HG03521 (cell line): ENCODE measurements around the gene SERPINC1.
"Not testable (repeated sequence)": the region's sequence is repeated elsewhere in the genome, so short reads cannot be mapped to it uniquely, and the experiment has no call there.

Experiments
- ATAC-seq: cut with Tn5 transposase; IDR thresholded peaks from one replicate; pipeline ENCODE4 v1.9.1; 2021; ENCODE audit warnings: mild to moderate bottlenecking, moderate library complexity; ENCODE audit not compliant: unreplicated experiment

Gene SERPINC1

DNA sequence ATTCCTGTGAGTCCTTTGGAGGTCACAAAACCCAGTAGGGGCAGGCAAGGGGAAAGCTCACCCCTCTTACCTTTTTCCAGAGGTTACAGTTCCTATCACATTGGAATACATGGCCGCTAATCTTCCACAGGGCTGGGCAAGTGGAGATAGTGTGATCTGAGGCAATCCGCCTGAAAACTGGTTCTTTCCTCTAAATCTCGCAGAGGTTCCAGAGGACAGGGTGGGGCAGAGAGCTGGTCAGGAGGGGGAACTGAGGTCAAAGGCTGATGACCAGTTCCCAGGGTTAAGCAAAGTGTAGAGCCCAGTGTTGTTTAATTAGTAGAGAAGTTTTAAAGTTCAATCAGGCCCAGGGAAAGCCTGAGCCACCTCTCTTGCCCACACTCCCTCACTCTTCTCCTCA is at the start of gene SERPINC1:
SERPINC1 (minus strand) TSS at position 179 of the 400 bp plus-strand sequence; CDS start at position 111, 68 bp downstream.
- no peak for ATAC-seq

DNA sequence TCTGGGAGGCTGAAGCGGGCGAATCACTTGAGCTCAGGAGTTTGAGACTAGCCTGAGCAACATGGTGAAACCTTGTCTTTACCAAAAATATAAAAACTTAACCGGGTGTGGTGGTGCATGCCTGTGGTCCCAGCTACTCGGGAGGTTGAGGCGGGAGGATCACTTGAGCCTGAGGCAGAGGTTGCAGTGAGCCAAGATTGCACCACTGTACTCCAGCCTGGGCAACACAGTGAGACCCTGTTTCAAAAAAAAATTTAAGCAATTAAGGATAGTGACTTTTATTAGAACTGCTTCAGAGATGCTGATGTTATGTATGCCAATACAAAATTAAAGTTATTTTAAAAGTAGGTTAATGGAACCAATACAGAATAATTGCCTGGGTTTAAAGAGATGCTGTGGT is 48.8 kb upstream of the SERPINC1 start:
- ATAC-seq: not testable (repeated sequence)

DNA sequence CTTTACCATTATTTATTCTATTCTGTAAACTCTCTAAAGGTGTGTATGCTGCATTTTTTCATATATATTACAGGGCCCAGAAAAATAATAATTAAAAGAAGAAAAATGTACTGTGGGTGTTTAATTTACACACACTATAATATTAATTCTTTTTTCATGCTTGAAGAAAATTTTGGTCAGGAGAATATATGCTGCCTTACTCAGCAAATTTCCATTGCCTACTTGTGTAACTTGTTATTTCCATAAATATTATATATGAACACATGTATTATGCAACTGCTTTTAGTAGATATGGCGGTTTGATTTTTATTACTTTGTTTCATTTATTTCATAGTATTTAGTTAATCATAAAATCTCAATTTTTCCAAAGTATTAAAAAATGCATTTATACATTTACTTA is 46.4 kb upstream of the SERPINC1 start:
- no peak for ATAC-seq

DNA sequence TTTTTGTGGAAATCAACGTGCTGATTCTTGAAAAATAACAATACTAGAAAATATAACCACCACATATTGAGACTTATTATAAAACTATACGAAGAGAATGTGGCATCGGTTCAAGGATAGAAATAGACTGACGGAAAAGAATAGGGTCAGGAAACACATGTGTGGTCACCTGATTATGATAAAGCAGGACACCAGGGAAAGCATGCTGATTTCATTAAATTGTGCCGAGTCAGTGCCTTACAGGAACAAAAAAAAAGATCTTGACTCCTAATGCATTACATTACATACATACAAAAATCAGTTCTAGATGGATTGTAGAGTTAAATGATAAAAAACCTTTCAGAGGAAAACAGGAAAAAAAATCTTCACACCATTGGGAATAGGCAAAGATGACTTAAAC is 43.5 kb upstream of the SERPINC1 start:
- ATAC-seq: no peak

DNA sequence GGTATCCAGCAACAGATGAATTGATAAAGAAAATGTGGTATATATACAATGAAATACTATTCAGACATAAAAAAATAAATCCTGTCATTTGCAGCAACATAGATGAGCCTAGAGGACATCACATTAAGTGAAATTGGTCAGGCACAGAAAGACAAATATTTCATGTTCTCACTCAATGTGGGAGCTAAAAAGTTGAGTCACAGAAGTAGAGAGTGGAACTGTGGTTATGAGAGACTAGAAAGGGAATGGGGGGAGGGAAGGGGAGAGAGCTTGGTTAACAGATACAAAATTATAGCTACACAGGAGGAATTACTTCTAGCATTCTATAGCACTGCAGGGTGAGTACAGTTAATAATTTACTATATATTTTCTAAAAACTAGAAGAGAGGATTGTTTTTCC is 37.1 kb upstream of the SERPINC1 start:
- ATAC-seq: no peak

DNA sequence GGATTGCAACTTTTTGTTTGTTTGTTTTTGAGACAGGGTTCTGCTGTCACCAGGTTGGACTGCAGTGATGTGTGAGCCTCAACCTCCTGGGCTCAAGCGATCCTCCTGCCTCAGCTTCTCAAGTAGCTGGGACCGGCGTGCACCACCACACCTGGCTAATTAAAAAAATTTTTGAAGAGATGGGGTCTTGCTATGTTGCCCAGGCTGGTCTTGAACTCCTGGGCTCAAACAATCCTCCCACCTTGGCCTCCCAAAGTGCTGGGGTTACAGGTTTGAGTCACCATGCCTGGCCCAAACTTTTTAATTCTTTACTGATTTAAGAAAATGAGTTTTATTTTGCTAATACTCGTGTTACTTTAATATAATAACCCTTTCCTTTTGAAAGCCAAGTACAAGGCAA is 31.5 kb upstream of the SERPINC1 start:
- no peak for ATAC-seq

DNA sequence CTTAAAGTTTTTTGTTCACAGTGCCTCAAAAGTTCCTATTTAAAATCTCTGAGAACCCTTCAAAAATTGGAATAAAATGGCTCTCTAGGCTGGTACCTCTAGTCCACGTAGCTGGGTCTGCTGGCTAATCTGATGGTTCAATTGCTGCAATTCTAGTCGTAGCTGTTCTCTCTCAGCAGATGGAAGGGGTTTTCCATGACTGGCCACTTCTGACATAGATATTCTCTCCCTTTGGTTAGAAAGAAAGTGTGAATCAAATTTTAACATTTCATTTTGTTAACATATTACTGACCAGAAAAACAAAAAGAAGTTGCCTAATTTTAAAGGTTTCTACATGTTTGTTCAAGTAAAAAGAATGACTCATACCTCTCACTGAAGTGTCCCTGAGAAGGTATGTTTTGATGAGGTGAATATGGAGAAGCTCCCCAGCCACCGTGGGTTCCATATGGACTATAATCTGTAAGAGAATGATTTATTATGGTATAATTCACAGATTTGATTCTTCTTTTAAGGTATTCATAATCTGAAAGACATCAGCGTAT is 29.3 kb upstream of the SERPINC1 start:
- ATAC-seq: no peak

DNA sequence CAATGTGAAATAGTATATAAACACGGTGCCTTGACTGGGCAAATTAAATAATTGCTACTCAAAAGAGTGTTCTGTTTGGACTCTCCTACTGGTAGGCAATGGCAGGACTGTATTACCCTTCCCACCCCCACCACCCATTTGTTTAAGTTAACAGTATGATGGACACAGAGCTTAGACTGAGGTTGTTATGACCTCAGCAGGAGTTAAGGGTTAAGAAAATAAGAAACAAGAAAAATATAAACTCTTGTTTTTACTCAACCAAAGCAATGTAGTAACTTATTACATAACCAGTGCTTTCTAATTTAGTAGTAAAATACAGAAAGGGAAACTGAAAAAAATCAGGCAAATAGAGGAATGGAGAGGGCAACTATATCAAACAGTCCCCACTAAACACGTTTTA is 19.9 kb upstream of the SERPINC1 start:
- no peak for ATAC-seq

DNA sequence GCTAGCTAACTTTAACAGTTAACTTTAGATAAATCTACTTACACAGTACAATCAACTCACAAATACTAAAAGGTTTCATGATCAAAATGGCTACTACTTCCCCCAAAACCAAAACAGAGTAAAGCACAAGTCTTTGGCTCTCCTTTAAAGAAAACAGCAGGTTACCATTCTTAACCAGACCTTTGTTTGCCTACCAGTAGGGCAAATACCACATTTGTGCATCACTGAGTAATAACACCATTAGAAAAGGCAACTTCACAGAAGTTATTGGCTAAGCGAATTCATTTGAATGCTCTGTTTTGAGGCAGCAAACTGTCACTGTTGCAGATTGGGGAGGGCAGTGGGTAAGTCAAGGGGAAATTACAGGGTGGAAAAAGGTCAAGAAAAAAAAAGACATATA is 17.3 kb upstream of the SERPINC1 start:
- no peak for ATAC-seq

DNA sequence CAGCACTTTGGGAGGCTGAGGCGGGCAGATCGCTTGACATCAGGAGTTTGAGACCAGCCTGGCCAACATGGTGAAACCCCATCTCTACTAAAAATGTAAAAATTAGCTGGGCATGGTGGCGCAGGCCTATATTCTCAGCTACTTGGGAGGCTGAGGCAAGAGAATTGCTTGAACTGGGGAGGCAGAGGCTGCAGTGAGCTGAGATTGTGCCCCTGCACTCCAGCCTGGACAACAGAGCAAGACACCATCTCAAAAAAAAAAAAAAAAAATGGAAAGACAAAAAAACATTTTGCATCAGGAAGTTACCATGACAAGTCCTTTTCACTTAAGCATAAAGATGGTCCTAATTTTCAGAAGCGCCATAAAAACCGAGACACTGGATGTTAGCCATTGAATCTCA is 13.4 kb upstream of the SERPINC1 start:
- not testable (repeated sequence) for ATAC-seq

DNA sequence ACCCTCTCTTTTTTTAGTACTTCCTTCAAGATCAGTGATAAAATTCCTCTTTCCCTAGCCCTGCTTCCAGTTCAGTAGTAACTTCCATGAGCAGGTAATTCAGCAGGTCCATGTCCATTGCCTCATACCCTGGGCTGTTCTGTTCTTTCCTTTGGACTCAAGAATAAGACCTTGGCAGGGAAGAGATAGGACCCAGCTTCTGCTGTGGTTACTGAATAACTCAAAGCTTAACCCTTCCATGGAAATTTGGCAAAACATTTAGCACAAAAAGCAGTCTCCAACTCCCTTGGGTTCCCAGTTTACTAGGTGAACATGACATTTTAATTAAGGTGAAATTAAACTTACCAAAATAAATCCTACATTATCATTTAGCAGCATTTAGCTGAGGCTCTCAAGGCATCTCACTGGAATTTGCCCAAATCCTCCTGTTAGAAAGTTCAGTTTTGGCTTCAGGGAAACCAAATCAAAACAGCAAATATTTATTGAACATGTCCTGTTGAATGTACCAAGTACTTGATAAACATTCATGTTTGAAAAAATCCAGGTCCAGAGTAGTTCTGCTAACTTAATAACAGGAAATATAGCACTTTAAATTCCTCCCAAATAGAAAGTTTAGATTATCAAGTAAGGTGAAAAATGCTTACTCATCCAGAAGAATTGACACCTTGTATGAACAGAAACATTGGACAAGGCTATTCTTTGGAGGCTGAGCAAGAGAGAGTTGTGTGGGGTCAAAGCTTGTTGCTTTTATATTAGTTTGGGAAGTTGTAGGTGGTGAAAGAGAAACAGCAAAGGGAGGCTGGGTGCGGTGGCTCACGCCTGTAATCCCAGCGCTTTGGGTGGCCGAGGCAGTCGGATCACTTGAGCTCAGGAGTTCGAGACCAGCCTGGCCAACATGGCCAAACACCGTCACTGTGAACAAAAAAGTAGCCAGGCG is 8.4 kb upstream of the SERPINC1 start:
- ATAC-seq: no peak

DNA sequence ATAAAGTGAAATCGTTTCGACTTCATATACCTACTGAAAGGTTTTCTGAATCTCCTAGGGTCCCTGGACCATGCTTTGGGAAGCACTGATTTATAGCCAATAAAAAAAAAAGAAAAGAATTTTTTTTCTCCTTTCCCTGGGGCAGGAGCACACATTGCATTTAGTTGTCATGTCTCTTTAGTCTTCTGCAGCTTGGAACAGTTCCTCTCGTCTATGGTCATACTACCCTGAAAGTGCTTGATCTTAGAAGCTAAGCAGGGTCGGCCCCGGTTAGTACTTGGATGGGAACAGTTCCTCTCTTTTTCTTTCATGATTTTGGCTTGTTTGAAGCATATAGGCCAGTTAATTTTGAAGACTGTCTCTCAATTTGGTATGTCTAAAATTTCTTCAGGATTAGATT is 3.7 kb upstream of the SERPINC1 start:
- ATAC-seq: no peak

DNA sequence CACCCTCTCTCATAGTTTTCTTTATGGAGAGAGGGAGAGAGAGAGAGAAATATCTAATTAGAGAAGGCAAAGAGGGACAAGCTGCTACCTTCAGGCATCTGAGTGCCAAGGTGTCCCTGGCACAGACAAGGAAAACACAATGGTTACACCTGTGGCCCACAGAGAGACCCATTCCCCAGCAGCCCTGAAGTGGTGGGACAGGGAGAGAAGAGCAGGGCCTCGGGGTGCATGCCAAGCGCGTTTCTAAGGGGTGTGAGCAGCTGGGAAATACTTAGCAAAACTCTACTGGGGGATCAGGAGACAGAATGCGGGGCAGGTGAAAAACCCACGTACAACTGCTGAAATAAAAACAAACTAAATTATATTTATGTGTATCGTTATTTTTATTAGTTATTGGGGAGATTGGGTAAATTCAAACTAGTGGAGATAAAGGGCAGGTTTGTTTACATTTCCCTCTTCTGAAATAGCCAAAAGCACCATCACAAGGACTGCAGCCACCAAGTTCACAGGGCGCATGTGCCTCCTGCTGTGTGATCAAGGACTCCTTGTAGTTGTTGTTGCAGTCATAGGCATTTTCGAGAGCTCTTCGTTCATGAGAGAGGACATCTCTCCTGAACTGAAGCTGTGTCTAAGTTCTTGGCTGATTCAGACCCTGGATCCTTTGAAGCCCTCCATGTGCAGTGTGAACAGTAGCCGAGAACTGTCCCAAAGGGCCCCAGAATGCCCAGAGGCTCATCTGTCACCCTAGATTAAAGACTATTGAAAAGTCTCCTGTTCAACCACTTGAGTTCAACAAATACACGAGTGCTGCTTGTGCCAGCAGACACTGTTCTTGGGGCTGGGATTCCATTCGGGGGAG is 737 bp upstream of the SERPINC1 start:
- no peak for ATAC-seq

DNA sequence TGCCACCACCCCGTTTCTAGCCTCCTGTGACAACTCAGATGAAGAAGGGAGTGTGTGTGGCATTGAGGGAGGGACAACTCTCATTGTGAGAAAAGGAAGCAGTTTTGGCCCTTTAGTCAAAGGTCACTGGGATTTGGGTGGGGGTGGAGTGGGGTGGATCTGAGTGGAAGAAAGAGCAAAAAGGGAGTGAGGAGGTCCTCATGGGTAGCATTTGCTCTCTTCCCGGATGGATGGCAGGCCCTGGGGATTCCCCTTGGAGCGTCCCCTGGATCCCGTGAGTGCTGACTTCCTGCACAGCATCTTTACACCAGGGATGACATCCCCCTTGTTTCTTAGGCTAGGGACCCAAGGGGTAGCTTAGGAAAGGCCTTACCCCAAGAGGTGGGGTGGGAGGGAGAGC is 460 bp downstream of the SERPINC1 start:
- no peak for ATAC-seq

DNA sequence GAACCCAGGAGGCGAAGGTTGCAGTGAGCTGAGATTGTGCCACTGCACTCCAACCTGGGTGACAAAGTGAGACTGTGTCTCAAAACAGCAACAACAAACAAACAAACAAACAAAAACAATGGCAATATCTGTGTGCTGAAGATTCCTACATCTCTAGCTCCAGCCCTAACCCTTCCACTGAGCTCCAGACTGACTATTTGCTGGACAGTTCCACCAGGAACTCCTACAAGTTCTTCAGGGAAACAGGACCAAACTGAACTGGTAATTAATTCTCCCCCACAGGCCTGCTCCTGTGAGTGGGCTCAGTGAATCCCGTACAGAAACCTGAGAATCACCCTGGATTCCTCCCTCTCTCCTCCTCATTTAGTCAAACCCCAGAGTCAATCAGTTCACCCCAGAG is 1.5 kb downstream of the SERPINC1 start:
- no peak for ATAC-seq

DNA sequence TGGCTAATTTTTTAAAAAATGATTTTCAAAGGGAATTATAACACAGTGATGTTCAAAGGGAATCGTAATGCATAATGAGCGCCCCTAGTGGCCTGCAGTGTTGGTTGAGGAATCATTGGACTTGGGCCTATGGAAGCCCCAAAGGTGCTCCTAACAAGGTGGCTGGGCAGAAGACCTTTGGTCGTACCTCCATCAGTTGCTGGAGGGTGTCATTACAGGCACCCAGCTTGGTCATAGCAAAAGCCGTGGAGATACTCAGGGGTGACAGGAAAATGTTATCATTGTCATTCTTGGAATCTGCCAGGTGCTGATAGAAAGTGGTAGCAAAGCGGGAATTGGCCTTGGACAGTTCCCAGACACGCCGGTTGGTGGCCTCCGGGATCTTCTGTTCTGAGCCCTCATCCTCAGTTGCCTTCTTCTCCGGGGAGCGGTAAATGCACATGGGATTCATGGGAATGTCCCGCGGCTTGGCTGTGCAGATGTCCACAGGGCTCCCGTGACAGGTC is 2.7 kb downstream of the SERPINC1 start:
- ATAC-seq: no peak

DNA sequence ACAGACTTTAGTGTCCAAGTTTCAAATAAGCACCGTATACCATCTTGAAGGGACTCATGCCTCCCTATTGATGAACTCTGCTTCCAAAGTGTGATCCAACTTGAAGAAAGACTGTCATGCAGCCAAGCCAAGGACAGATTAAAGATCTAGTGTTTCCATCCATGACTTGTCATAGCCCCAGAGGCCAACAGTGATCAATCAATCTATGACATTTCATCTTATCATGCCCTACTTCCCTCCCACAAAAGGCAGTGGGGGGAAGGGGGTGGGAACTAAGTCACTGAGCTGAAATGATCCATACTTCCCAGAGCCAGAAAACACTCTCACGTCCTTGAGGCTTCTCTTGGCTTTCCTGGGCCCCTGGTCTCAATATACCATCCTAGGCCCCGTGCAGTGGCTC is 4.0 kb downstream of the SERPINC1 start:
- no peak for ATAC-seq

DNA sequence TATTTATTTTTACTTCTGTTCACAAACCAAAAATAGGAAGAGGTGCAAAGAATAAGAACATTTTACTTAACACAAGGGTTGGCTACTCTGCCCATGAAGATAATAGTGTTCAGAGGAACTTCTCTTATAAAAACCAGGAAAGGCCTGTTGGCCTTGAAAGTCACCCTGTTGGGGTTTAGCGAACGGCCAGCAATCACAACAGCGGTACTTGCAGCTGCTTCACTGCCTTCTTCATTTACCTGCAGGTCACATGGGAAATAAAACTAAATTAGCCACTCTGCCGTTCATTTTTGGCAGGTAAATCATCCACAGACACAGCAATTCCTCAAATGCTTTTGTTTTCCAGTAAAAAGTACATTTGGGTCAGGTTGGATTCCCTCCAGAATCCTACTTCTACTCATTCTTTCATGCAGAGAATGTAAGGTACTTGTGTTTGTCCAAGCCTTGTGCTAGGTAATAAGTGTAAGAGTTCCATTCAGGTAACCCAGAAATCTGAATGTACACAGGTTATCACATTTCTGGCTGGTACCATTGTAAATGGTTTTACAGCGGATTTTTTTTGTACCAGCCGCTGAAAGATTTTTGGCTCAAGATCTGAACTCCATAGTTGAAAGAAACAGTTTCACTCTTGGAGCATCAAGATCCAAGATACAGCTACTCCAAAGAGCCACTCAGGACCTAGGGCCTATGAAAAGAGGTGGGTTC is 13.1 kb downstream of the SERPINC1 start:
- no peak for ATAC-seq

DNA sequence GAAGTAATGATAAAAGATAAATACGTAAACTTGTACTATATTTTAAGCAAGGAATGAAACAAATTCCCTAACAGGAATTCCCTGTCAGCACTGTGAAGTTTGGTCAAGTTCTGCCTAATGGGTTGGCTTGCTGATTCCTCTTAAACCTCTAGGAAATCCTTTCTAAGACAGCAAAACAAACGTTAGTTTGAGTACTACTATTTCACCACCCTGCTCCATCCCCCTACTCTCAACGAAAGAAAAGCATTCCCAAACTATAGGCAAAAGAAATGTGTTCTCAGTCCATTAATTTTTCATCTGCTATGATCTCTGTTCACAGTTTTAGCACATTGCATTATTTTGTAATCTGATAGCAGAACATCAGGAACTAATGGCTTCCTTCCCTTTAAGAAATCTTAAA is 16.1 kb downstream of the SERPINC1 start:
- ATAC-seq: no peak

DNA sequence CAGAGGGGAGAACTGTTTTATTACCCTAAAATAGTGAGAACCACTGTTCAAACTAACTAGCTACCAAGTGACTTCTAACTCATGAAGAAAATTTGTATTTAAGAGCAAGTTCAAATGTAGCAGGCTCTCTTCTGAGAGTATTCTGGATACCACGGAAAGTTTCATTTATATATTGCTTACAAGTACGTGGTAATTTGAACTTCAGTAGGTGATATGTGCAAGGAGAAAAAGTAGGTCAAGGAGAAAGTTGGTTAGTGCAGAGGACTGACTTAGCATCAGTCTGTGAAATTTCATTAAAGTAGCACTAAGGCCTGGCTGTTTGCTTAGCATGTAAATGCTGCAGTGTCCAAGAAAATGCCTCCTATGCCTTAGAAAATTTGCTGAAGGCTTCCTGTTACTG is 16.7 kb downstream of the SERPINC1 start:
- ATAC-seq: no peak

DNA sequence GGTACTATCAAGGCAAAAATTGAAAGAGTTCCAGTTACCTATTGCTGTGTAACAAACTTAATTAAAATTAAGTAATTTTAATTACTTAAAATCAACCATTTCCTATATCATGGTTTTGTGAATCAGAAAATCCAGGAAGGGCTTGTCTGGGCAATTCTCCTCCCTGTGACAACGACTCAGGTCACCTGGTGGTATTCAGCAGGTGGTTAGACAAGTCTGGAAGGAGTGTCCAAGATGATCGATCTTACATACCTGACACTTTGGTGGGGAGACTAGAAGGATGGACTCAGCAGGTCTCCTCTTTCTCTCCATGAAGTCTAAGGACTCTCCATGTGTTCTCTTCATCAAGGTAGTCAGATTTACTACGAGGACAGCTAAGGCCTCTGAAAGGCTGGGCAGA is 22.9 kb downstream of the SERPINC1 start:
- no peak for ATAC-seq
